Activated naive CD4-positive, alpha-beta T cell treated with anti-CD3 and anti-CD28 coated beads, Interleukin-2, amount 50 U/mL, for 72 hours (primary cell): ENCODE data around the gene ANKRD33. TPM values are rescaled to one million over a fixed set of nuclear protein-coding genes. Genes with fewer than 3 reads are reported as not detected.

Experiments
- ATAC-seq, 2 donors: fragments of 150-1000 bp; cut with Tn5 transposase; 2 replicates each; pipeline ENCODE4 v1.10.0; 2021; ENCODE audit warnings: mild to moderate bottlenecking in 2 of 2, moderate library complexity in 2 of 2
- DNase-seq, 2 donors: peaks; one replicate each; pipeline ENCODE4 v3.0.0; 2021 to 2022; ENCODE audit warnings: low spot score in 2 of 2
- H3K27ac Mint-ChIP-seq, 2 donors: one replicate each; pipeline ENCODE4 v1.8.0; 2022; ENCODE audit warnings: mild to moderate bottlenecking in 2 of 2, mixed read lengths in 2 of 2
- H3K36me3 Mint-ChIP-seq, 2 donors: one replicate each; pipeline ENCODE4 v1.8.0; 2022; ENCODE audit warnings: mixed read lengths in 2 of 2
- H3K9me3 Mint-ChIP-seq, 2 donors: one replicate each; pipeline ENCODE4 v1.8.0; 2022; ENCODE audit warnings: mixed read lengths in 2 of 2
- total RNA-seq, 2 donors: library from RNA; stranded (reverse); gene quantifications; one replicate each; pipeline ENCODE4 v1.2.3, GENCODE V29; 2022

ANKRD33 gene, protein sequence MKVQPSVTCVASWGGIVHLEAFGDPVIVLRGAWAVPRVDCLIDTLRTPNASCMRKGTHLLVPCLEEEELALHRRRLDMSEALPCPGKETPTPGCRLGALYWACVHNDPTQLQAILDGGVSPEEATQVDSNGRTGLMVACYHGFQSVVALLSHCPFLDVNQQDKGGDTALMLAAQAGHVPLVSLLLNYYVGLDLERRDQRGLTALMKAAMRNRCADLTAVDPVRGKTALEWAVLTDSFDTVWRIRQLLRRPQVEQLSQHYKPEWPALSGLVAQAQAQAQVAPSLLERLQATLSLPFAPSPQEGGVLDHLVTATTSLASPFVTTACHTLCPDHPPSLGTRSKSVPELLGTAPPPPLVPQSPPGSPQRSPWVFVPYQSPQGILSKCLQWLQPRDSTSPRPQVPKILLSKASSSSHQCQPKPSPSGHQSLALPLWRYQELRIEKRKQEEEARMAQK
- total RNA-seq, result not detected

DNA sequence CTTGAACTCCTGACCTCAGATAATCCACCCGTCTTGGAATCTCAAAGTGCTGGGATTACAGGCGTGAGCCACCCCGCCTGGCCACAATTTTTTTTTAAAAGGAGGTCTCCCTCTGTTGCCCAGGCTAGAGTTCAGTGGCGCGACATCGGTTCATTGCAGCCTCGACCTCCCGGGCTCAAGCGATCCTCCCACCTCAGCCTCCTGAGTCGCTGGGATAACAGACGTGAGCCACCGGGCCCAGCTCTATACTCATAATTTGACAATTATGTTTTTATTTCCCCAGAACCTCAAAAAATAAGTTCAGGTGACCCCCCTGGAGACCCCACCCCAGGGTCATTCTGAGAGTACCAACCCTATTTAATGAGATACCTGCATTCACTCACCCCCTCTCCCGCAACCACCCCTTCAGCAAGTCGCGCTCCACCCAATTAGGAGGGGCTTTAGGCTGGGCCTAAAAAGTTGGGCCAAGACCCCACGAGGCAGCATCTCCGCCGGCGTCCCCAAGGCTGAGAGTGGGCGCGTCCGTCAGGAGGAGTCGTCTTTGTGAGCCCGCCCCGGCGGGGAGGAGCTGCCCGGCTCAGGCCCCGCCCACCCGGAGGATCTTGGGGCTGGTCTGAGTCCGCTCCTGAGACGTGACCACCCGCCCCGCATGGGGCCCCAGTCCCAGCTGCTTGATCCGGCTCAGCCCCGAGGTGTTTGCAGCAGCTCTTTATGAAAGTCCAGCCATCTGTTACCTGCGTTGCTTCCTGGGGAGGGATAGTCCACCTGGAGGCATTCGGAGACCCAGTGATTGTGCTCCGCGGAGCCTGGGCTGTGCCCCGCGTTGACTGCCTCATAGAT is at the start of gene ANKRD33:
Gene ANKRD33 (plus strand): TSS at position 628 of the 840 bp plus-strand sequence. CDS start 84 bp downstream, at position 712.
- H3K27ac Mint-ChIP-seq, result no peak within 1 kb of the TSS
- peaks cover 5 to 6% of the 10 kb centered on the region in 2 donors for H3K9me3 Mint-ChIP-seq
- peaks cover 7 to 17% of the 10 kb centered on the region in 2 donors for H3K36me3 Mint-ChIP-seq
- no peak for ATAC-seq
- DNase-seq, result no peak

DNA sequence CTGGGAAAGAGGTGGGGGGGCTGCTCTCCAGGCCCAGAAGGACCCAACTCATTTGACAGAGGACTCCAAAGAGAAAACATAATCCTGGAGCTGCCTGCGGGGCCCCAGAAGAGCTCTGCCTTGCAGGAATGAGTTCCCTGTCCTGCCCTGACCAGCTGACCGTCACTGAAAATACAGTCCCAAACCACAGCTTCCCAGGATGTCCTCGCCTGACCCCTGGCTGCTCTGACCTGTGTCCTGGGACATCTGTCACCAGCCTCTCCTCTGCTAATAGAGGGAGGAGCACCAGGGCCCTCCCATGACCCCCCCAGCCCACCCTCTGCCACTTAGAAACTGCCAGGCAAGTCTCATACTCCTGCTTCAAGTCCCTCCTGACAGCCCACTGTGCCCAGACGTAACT is 49.1 kb upstream of the ANKRD33 start:
- peak overlapping the region in 1 of 2 donors; percentile 60 for H3K27ac Mint-ChIP-seq
- no peaks in the 10 kb centered on the region for H3K36me3 Mint-ChIP-seq
- no peak for DNase-seq
- no peak for ATAC-seq
- H3K9me3 Mint-ChIP-seq, result no peaks in the 10 kb centered on the region

DNA sequence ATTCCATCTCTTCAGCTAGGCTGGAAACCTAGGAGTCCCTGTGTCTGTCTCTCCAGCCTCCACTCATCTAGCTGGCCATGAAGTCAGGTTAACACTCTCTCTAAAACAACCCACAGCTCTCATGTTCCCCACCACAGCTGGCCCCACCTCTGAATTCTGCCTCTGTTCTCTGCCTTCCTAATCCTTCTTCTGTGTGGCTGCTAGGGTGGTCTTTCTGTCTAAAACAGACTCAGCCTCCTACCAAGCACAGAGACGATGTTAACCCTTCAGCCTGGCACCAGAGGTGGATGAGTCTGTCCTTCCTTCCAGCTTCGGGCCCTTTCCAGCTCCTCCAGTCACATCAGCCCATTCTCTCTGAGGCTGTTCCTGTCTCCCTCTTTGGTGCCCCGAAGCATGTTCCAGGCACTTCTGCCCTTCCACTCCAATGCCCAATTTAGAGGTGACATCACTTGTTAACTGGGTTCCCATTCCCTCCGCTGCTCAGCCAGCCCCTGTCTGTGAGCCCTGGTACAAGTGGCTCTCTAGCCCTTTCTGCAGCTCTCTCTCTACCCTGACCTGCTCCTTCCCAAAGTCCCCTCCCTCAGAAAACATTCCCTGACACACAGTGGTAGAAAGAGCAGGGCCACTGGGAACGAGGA is 48.5 kb upstream of the ANKRD33 start:
- no peak for ATAC-seq
- DNase-seq, result no peak
- H3K36me3 Mint-ChIP-seq, result no peaks in the 10 kb centered on the region
- H3K27ac Mint-ChIP-seq, result peak overlapping the region in 1 of 2 donors; percentile 60
- H3K9me3 Mint-ChIP-seq, result no peaks in the 10 kb centered on the region

DNA sequence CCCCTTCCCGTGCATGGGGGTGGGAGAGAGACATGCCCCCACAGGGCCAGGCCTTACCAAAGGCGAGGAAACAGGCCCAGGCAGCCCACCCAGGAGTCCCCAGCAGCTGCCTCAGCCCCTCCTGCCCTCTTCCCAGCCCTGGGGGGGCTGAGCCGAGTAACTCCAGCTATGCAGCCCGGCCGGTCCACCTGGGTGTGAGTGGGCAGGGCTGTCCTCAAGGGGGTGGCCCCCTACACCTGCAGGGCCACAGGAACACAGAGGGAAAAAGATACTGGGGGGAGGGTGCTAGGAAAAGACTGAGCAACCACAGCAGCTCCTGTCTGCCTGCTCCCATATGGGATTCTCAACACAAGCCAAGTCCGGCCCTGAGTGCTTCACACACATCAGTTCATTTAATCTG is 46.9 kb upstream of the ANKRD33 start:
- Mint-ChIP-seq H3K36me3 (no peaks in the 10 kb centered on the region), H3K9me3 (no peaks in the 10 kb centered on the region), H3K27ac (no peak overlapping the region)
- no peak for DNase-seq
- no peak for ATAC-seq

DNA sequence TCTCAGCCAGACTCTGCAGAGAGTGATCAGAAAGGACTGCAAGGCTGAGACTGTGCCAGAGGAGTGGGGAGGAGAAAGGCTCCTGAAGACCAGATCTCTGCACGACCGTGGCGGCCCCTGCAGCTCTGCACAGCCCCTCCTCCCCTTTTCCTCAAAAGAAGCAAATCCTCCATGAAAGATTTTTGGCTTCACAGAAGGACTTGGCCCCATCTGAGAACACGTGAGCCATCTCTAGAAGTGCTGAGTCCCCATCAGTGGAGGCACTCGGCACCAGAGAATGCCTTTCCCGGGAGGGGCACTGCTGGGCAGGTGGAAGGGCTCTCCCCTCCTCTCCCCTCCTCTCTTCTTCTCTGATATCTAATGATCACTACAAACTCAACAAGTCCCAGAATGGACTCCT is 46.2 kb upstream of the ANKRD33 start:
- no peaks in the 10 kb centered on the region for H3K9me3 Mint-ChIP-seq
- H3K36me3 Mint-ChIP-seq, result no peaks in the 10 kb centered on the region
- H3K27ac Mint-ChIP-seq, result no peak overlapping the region
- DNase-seq (no peak), ATAC-seq (no peak)

DNA sequence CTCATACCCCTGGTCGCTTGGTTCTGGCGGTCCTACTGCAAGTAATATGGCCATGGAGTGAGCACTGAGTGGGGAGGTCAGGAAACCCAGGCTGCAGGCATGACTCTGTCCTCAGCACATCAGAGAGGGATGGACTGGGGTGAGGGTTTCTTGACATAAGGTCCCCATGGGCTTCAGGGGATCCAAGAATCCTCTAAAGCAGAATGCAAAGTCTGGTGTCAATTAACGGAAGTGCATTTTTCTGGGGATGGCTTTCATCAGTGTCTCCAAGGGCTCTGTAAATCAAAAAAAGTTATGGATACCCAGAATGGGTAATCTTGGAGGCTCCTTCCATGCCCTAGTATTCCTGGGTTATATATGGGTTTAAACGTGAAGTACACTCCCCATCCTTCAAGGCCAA is 43.0 kb upstream of the ANKRD33 start:
- DNase-seq, result no peak
- no peaks in the 10 kb centered on the region for H3K9me3 Mint-ChIP-seq
- no peaks in the 10 kb centered on the region for H3K36me3 Mint-ChIP-seq
- no peak overlapping the region for H3K27ac Mint-ChIP-seq
- ATAC-seq, result no peak

DNA sequence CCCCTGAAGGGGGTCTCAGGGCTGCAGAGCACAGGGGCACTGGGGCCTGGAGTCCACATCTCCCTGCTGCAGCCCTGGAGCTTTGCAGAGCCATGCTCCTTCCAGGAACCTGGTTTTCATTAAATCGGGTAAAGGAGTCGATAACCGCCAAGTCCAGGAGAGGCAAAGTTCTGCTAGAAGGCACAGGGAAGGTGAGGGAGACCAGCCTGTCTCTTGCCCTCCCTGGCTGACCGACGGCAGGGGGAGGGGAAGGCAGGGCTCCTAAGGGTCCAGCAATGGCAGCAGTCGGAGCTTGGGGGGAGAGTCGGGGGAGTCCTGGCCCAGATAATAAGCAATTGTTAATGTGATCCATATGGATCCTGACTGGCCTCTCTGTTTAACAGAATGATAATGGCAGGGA is 42.4 kb upstream of the ANKRD33 start:
- Mint-ChIP-seq H3K9me3 (no peaks in the 10 kb centered on the region), H3K27ac (no peak overlapping the region), H3K36me3 (no peaks in the 10 kb centered on the region)
- DNase-seq (no peak), ATAC-seq (no peak)

DNA sequence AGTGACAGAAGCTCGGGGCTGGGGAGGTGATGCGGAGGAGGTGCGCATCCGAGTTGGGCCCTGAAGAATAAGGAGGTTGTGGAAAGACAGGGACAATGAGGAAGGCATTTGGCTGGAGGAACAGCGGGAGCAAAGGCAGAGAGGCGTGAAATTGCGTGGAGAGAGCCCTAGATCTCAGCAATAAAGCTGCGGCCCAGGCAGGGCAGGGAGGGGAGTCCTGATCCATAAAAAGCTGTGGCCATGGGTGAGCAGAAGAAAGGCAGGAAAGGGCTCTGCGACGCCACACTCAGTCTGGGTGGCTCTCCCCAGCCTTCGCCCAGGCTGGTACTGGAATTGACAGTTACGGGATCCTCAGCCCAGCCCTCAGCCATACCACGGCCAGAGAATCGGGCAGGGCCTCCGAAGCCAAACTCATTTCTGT is 41.6 kb upstream of the ANKRD33 start:
- H3K27ac Mint-ChIP-seq, result no peak overlapping the region
- no peak for DNase-seq
- H3K36me3 Mint-ChIP-seq, result no peaks in the 10 kb centered on the region
- no peak for ATAC-seq
- H3K9me3 Mint-ChIP-seq, result no peaks in the 10 kb centered on the region

DNA sequence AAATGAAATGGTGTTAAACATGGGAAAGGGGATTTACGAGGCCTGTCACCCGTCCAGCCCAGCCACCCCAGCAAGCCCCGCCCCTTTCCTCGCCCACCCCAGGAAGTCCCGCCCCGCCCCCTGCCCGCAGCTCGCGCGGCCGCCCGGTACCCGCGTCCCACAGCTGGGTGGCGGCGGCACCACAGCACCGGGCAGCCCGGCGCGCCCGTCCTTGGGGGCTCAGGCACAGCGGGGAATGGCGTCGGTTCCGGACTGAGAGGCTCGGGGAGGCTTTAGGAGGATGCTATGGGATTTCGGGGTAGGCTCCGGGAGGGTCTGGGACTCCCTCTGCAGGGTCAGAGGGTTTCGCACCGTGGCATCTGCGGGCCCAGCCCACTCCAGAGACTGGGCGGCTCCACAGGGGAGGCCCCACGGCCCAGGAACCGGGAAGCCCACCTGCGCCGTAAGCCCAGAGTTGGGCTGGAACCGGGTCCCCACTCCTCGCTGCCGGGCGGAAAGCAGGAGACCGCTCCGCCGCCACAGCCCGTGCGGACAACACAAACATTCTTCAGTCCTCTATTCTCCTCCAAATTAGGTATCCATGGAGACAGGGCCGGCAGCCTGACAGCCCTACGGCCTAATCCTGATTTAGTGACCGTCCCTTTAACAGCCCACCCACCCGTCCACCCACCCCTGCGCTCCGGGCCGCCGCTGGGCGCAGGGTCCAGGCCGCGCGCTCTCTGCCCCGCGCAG is 40.8 kb upstream of the ANKRD33 start:
- peak in 1 of 2 donors; percentile 37 for DNase-seq
- Mint-ChIP-seq H3K27ac (no peak overlapping the region), H3K9me3 (no peaks in the 10 kb centered on the region), H3K36me3 (no peaks in the 10 kb centered on the region)
- ATAC-seq, result peak; percentile 64 to 73

DNA sequence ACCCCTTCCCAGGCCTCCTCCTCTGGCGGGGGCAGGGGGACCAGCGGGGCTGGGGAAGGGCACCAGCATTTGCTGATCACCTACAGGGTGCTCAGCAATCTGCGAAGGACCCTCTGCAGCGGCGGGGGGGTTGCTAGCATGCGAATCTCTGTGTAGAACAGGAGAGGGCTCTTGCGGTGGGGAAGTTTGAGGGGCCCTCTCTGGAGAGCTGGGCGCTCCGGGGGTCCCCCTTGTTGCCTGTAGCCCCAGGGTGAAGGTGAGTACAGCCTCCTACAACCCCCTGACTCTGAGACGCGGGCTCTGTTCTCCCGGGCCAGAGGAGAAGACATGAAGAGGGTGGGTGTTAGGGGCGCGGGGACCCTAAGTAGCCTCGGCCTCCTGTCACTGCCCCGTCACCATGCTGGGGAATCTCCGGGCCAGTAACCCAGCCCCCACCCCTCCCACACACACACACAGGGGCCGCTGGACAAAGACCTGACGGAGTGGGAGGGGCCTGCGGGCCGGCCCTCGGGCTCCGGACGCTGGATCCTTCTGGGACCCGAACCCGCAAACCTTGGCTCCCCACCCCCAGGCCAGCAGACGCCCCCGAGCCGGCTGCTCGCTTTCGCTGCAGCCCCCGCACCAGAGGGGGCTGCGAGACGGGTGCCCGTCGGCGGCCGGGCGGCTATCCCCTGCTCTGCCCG is 40.1 kb upstream of the ANKRD33 start:
- Mint-ChIP-seq H3K9me3 (no peaks in the 10 kb centered on the region), H3K36me3 (no peaks in the 10 kb centered on the region), H3K27ac (no peak overlapping the region)
- ATAC-seq (peak in 1 of 2 donors; percentile 16), DNase-seq (no peak)

DNA sequence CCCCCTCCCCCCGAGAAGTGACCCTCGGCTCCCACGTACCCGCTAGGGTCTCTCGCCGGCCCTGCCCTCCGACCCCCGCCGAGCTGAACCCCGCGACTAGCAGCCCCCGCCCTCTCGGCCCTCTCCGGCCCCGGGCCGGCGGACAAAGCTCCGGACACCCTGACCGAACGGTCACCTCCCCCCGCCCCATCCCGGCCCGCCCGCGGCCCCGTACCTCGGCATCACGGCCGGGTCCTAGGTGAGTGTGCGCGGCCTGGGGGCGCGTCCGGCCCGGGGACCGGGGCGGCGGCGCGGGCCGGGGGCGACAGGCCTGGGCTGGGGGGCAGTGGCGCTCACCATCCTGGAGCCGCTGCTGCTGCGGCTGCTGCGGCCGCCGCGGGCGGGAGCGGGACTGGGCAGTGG is 39.6 kb upstream of the ANKRD33 start, which contains the start of gene FIGNL2:
Gene FIGNL2 (minus strand): TSS at position 393 of the 402 bp plus-strand sequence. CDS start 26,305 bp downstream, outside the sequence.
- no peak within 1 kb of the TSS for H3K27ac Mint-ChIP-seq
- DNase-seq, result no peak
- no peaks in the 10 kb centered on the region for H3K9me3 Mint-ChIP-seq

DNA sequence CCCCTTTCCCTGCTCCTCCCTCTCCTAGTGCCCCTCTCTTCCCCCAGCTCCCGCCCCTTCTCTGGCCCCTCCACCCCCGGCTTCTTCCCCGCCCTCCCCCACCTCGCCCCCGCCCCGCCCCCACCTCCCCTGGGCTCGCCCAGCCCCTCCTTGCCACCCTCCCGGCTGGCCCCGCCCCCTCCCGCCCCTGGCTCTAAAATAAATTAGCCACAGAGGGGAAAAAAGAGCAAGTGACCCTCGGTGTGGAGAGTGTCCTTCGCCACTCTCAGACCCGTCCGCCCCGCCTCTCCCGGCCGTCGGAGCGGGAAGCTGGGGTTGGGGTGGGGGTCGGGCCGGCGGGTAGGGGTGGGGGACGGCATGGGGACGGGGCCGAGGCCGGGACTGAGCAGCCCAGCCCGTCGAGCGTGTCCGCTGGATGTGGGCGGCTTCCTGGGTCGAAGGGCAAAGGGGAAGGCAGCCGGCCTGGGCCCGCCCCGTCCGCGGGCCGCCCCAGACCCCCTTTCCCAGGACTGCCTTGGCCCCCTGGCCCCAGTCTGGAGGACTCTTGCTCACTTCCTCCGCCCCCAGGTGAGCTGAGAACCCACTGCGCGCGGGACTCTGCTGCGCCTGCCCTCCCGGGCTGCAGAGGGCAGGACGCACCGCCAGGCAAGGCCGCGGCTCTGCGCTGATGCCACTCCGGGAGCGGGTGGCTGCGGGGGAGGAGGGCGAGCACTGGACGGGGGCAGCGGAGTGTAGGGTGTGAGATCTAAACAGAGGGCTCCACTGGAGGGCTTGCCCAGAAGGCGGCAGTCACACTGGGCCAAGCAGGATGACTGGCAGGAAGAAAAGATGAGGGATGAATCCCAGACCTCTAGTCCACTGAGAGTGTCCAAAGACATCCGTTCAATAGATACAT is 38.8 kb upstream of the ANKRD33 start:
- no peak for DNase-seq
- Mint-ChIP-seq H3K27ac (no peak overlapping the region), H3K9me3 (no peaks in the 10 kb centered on the region), H3K36me3 (no peaks in the 10 kb centered on the region)
- ATAC-seq, result no peak

More for the DNA sequence above, 39.6 kb upstream of the ANKRD33 start, which contains the start of gene FIGNL2:
- no peaks in the 10 kb centered on the region for H3K36me3 Mint-ChIP-seq
- no peak for ATAC-seq

DNA sequence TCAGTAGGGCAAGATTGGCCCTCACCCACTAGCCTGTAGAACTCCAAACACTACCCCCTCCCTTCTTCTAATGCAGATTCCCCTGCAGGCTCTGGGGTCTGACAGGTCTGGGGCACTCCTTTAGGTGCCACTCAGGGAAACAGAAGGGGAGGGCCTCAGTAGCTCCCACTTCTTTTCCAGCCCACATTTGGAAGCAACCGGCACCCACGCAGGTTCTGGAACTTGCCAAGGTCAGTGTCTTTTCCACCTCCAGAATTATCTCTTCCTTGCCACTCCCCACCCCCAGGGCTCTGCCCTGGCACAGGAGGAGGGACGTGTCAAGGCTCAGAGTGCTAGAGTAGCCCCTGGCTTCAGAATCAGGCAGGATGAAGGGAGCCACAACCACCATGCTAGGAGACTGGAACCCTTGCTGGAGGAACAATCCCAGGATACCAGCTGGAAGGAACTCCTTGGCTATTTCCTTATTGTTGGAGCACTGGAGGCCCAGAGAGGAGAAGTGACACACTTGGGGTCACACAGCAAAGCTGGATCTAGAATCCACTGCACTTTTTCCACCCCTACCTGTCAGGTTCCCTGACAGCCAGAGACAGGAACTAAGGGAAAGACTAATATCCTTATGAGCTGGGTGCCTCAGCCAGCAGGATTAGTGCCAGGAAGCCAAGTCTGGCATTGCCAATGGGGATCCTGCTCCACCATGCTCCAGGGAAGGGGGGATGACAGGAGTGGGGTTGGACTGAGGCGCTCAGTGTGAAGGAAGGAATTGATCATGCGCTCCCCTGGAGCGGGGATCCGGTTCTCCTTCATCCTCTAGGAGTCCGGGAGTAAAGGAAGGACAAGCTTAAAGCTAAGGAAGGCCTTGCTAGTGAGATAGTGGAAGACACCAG is 37.6 kb upstream of the ANKRD33 start:
- DNase-seq (no peak), ATAC-seq (no peak)
- H3K36me3 Mint-ChIP-seq, result no peaks in the 10 kb centered on the region
- H3K27ac Mint-ChIP-seq, result no peak overlapping the region
- no peaks in the 10 kb centered on the region for H3K9me3 Mint-ChIP-seq

DNA sequence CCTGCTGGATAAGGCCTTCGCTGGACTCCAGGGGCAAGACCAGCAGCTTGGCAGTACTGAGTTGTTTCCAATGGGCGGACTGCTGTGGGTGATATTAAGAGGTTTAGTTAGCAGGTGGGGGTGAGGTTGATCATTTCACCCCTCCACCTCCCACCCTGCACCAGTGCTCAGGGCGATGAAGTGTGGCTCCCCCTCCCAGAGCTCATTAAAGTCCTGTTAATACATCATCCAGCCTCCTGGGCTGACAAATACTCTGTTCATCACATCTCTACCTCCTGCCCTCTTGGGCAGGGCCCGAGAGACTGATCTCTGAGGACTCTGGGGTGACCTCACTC is 37.0 kb upstream of the ANKRD33 start:
- no peak overlapping the region for H3K27ac Mint-ChIP-seq
- ATAC-seq (no peak), DNase-seq (no peak)
- no peaks in the 10 kb centered on the region for H3K36me3 Mint-ChIP-seq
- no peaks in the 10 kb centered on the region for H3K9me3 Mint-ChIP-seq
